ENCODE results near the gene ABI1.
A peak's percentile ranks its signal among the peaks of the same experiment; 100 is the strongest.

ABI1 gene

GRCh38 chr10:26714415-26715136 lies 146.2 kb downstream of the ABI1 start:
- DNase-seq (ENCODE audit: low spot score), result no peak

- no peak for DNase-seq (ENCODE audit: low spot score)
These were observed 149.4 kb downstream of the ABI1 start for GRCh38 chr10:26711324-26711723.

- no peak for DNase-seq (ENCODE audit: low spot score)
These were observed 153.8 kb downstream of the ABI1 start for GRCh38 chr10:26706936-26707335.

- DNase-seq (ENCODE audit: low spot score), result no peak
These were observed 154.6 kb downstream of the ABI1 start for GRCh38 chr10:26706206-26706605.

GRCh38 chr10:26703974-26704373 lies 156.8 kb downstream of the ABI1 start:
- no peak for DNase-seq (ENCODE audit: low spot score)

GRCh38 chr10:26703096-26703495 lies 157.7 kb downstream of the ABI1 start:
- no peak for DNase-seq (ENCODE audit: low spot score)

- DNase-seq (ENCODE audit: low spot score), result no peak
These were observed 159.7 kb downstream of the ABI1 start for GRCh38 chr10:26700884-26701630.

- DNase-seq (ENCODE audit: low spot score), result no peak
These were observed 161.1 kb downstream of the ABI1 start for GRCh38 chr10:26699631-26700030.

- DNase-seq (ENCODE audit: low spot score), result no peak
These were observed 161.8 kb downstream of the ABI1 start for GRCh38 chr10:26698909-26699308.

GRCh38 chr10:26697922-26698608 lies 162.7 kb downstream of the ABI1 start:
- no peak for DNase-seq (ENCODE audit: low spot score)

- DNase-seq (ENCODE audit: low spot score), result peak; percentile 59
These were observed 163.4 kb downstream of the ABI1 start, which contains the start of gene PDSS1 for GRCh38 chr10:26697163-26697921. Gene PDSS1, plus strand, starts transcription at chr10:26697701. Its CDS starts 11 bp downstream, at chr10:26697712.

- DNase-seq (ENCODE audit: low spot score), result no peak
These were observed 164.0 kb downstream of the ABI1 start for GRCh38 chr10:26696786-26697162.

Measured in CD4-positive, alpha-beta T cell treated with Interleukin-2 at 100 ng/mL for 4 hours (primary cell).